Naive thymus-derived CD8-positive, alpha-beta T cell (primary cell): ENCODE results near the gene SP7. TPM values are rescaled to one million over a fixed set of nuclear protein-coding genes. Genes with fewer than 3 reads are reported as not detected.

Experiments used
- ATAC-seq, 2 donors: fragments of 150-1000 bp; cut with Tn5 transposase in 1 of 2; sonication (Bioruptor Pico), chemical (Tn5 transposase) in 1 of 2; 1 replicate in 1 of 2; 2 replicates in 1 of 2; pipeline ENCODE4 v1.10.0; 2021; ENCODE audit warnings: mild to moderate bottlenecking in 2 of 2, moderate library complexity in 2 of 2
- POLR2A ChIA-PET: fragments of 350-600 bp; sonication (Branson Sonifier 250); formaldehyde crosslinking; loops from one replicate; lab custom pipeline; 2021; ENCODE audit warnings: antibody characterized with exemption; lab: Charles Lee
- DNase-seq, 10 donors: peaks; one replicate each; pipeline versions ENCODE4 v3.0.0 to v3.0.0-alpha.2; 2020 to 2022
- H3K27ac Mint-ChIP-seq, 10 donors: one replicate each; pipeline ENCODE4 v1.8.0; 2020 to 2022; ENCODE audit warnings: mild to moderate bottlenecking in 10 of 10, mixed read lengths in 10 of 10, moderate library complexity in 4 of 10, inconsistent platforms in 1 of 10
- H3K27me3 Mint-ChIP-seq, 5 donors: one replicate each; pipeline ENCODE4 v1.8.0; 2021 to 2022; ENCODE audit warnings: mixed read lengths in 5 of 5
- H3K36me3 Mint-ChIP-seq, 3 donors: one replicate each; pipeline ENCODE4 v1.8.0; 2020 to 2022; ENCODE audit warnings: mixed read lengths in 3 of 3, mild to moderate bottlenecking in 2 of 3, inconsistent platforms in 1 of 3
- H3K4me1 Mint-ChIP-seq, 4 donors: one replicate each; pipeline ENCODE4 v1.8.0; 2021 to 2022; ENCODE audit warnings: mixed read lengths in 4 of 4
- H3K4me3 Mint-ChIP-seq, 10 donors: one replicate each; pipeline ENCODE4 v1.8.0; 2020 to 2022; ENCODE audit warnings: mild to moderate bottlenecking in 10 of 10, mixed read lengths in 10 of 10, moderate library complexity in 6 of 10, inconsistent platforms in 1 of 10
- H3K9me3 Mint-ChIP-seq, 9 donors: one replicate each; pipeline ENCODE4 v1.8.0; 2020 to 2022; ENCODE audit warnings: mixed read lengths in 9 of 9, mild to moderate bottlenecking in 3 of 9, inconsistent platforms in 1 of 9, moderate library complexity in 1 of 9
- polyA plus RNA-seq, 3 donors: library from polyadenylated mRNA; unstranded; fragments of 300-500 nt; fragmentation: Illumina TruSeq; gene quantifications; one replicate each; pipeline ENCODE4 v1.2.3, GENCODE V29; 2021
- total RNA-seq, 8 experiments: library from RNA in 2 of 8; stranded (reverse) in 2 of 8; gene quantifications; one replicate each; pipeline ENCODE4 v1.2.3 and lab custom pipeline; 2021 to 2026

SP7 gene
- total and polyA plus RNA-seq, 5 experiments from 2014 or later, result 0.05 TPM; not detected in 4

DNA sequence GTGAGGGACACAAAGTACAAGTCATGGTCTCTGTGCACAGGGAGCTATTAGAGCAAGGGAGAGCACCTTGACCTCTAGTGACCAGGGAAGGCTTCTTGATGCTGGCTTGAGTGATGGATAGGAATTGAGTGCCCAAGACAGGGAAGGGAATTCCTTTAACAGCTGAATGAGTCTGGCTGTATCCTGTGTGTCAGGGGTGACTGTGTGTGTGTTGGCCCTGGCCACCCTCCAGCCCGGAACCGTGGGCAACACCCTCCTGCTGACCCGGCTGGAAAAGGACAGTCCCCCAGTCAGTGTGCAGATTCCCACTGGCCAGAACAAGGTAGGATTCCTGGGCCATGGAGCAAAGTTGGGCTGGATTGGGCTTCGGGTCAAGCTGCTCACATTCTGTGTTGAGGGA, 46.3 kb downstream of the SP7 start:
- POLR2A ChIA-PET, result interaction anchor here (0.8 to 1.4 kb wide), 2 partner anchors 76 to 224 kb away, joined by 3 read pairs; no protein-coding TSS in a partner anchor
- ATAC-seq, result no peak
- Mint-ChIP-seq H3K4me3 (no peak overlapping the region), H3K4me1 (peaks cover 4 to 15% (median 10%) of the 10 kb centered on the region in 4 donors), H3K36me3 (no peaks in the 10 kb centered on the region), H3K27me3 (no peaks in the 10 kb centered on the region), H3K9me3 (no peaks in the 10 kb centered on the region), H3K27ac (peak overlapping the region in 1 of 10 donors; percentile 74)
- DNase-seq, result peak in 1 of 10 donors; percentile 36

DNA sequence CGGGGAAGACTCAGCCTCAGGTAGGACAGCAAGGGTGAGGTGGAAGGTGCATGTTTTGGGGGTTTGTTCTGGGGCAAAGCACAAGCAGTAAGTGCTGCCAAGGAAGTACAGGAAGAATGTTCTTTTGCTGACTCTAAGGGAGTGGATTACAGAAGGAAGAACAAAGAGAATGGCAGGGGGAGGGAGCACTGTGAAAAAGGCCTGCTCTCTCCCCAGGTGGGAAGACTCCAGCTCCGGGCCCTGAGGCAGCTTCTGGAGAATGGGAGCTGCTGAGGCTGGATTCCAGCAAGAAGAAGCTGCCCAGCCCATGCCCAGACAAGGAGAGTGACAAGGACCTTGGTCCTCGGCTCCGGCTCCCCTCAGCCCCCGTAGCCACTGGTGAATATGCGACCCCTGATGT, 47.8 kb downstream of the SP7 start:
- DNase-seq (peak in 1 of 10 donors; percentile 16), ATAC-seq (no peak)
- Mint-ChIP-seq H3K27me3 (no peaks in the 10 kb centered on the region), H3K4me3 (no peak overlapping the region), H3K4me1 (peaks cover 4 to 8% (median 5%) of the 10 kb centered on the region in 4 donors), H3K9me3 (no peaks in the 10 kb centered on the region), H3K36me3 (no peaks in the 10 kb centered on the region), H3K27ac (peak overlapping the region in 1 of 10 donors; percentile 32)
- POLR2A ChIA-PET, result interaction anchor here (0.6 to 1.2 kb wide), 4 partner anchors 75 to 181 kb away, joined by 3 to 8 read pairs (median 4); no protein-coding TSS in a partner anchor

DNA sequence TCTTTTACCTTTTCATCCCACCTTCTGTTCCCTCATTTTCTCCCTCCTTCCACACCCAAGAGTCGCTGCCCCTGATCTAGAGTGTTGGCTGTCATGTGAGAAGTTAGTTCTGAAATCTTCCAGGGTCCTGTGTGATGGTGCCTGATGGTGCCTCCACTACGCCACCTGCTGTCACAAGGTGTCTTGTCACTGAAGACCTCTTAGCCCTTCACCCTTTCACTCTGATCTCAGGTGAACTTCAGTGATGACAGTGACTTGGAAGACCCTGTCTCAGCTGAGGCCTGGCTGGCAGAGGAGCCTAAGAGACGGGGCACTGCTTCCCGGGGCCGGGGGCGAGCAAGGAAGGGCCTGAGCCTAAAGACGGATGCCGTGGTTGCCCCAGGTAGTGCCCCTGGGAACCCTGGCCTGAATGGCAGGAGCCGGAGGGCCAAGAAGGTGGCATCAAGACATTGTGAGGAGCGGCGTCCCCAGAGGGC, 48.4 kb downstream of the SP7 start:
- Mint-ChIP-seq H3K9me3 (no peaks in the 10 kb centered on the region), H3K4me1 (peaks cover 4 to 8% (median 5%) of the 10 kb centered on the region in 4 donors), H3K36me3 (no peaks in the 10 kb centered on the region), H3K27ac (peak overlapping the region in 5 of 10 donors; percentile 0 to 61 (median 20)), H3K4me3 (no peak overlapping the region), H3K27me3 (no peaks in the 10 kb centered on the region)
- POLR2A ChIA-PET, result interaction anchor here (0.6 to 1.2 kb wide), 5 partner anchors 74 to 181 kb away, joined by 3 to 8 read pairs (median 4); partner anchors contain the start of genes CSAD and ZNF740
- ATAC-seq (peak; percentile 99 to 100), DNase-seq (peak; percentile 57 to 87 (median 68))

DNA sequence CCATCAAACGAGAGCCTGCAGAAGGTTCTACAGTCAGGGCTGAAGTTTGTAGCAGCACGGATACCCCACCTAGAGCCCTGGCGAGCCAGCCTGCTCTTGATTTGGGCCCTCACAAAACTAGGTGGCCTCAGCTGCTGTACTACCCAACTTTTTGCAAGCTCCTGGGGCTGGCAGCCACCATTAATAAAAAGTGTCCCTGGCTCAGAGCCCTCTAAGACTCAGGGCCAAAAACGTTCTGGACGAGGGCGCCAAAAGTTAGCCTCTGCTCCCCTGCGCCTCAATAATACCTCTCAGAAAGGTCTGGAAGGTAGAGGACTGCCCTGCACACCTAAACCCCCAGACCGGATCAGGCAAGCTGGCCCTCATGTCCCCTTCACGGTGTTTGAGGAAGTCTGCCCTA, 49.7 kb downstream of the SP7 start:
- Mint-ChIP-seq H3K27ac (no peak overlapping the region), H3K4me3 (no peak overlapping the region), H3K9me3 (no peaks in the 10 kb centered on the region), H3K27me3 (no peaks in the 10 kb centered on the region), H3K36me3 (no peaks in the 10 kb centered on the region), H3K4me1 (peaks cover 4 to 8% (median 5%) of the 10 kb centered on the region in 4 donors)
- no peak for ATAC-seq
- peak in 1 of 10 donors; percentile 13 for DNase-seq
- POLR2A ChIA-PET, result interaction anchor here (0.6 to 1.2 kb wide), 3 partner anchors 73 to 127 kb away, joined by 3 read pairs; no protein-coding TSS in a partner anchor

DNA sequence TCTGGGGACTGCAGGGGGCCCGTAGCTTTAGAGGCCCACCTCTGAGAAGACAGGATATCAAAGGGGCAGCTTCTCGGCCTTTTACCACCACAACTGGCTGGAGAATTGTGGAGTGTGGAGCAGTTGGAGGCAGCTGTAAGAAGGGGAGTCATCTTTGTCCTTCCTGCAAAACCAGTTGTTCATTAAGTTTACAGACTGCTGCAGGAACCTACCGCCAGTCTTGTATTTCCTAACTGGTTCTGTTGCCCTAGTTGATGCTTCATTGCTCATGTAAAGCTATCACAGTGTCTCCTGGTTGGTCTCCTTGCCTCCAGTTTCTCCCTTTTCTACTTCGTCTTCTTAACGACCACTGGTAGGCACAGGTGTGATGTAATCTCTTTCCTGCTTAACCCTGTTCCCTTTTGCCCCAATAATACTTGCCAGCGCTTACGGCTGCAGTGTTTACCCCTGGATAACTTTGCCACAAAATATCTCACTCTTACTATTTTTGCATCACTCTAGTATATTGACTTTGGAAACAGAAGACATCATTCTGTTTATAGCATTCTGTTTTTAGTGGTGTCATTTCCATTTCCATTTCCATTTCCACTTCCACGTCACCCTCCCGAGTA, 56.2 kb downstream of the SP7 start:
- no peaks in the 10 kb centered on the region for H3K9me3 Mint-ChIP-seq
- no peaks in the 10 kb centered on the region for H3K4me1 Mint-ChIP-seq
- no peak for ATAC-seq
- POLR2A ChIA-PET, result no interaction called here
- no peaks in the 10 kb centered on the region for H3K27me3 Mint-ChIP-seq
- no peak for DNase-seq
- H3K36me3 Mint-ChIP-seq, result no peaks in the 10 kb centered on the region
- H3K27ac Mint-ChIP-seq, result peak overlapping the region in 3 of 10 donors; percentile 19 to 67 (median 60)
- H3K4me3 Mint-ChIP-seq, result no peak overlapping the region

DNA sequence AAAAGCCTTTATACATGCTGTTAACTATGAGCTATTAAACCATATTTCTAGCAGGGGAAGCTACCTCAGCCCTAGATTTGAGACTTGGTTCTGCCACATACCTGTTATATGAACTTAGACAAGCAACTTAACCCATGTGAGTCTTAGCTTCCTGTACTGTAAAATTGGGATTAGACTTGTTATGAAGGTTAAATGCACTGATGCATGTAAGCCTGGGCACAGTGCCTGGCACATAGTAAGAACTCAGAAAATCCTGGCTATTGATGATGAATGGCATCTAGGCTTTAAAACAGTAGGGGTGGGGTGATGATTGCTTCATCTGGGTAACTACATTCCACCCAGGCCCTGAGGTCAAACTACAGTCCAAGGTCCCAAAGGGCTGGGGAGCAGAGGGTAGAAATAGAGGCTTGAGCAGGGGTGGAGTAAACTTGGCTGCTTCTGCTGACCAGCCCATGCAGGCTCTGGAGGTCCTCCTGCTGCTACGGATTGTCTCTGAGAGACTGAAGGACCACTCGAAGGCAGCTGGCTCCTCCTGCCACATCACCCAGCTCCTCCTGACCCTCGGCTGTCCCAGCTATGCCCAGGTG, 56.8 kb downstream of the SP7 start:
- Mint-ChIP-seq H3K36me3 (no peaks in the 10 kb centered on the region), H3K4me1 (no peaks in the 10 kb centered on the region), H3K9me3 (no peaks in the 10 kb centered on the region), H3K27ac (no peak overlapping the region), H3K27me3 (no peaks in the 10 kb centered on the region), H3K4me3 (no peak overlapping the region)
- no peak for DNase-seq
- POLR2A ChIA-PET, result interaction anchor here (2.2 kb wide), 1 partner anchor 11 kb away, joined by 14 read pairs; the partner anchor contains the start of gene ESPL1
- no peak for ATAC-seq

DNA sequence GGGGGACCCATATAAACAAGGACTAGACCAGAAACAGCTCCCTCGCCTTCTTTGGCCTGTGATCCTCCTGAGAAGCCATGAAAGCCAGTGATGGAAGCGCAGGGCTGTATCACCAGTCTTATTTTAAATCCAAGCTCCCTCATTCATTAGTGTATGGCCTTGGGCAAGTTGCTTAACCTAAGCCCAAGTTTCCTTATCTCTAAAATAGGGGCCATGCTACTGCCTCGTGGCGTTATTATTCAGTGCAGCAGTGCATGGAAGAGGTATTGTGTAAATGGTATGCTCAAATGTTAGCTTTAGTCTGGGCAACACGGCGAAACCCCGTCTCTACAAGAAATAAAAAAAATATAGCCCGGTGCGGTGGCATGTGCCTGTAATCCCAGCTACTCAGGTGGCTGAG, 58.2 kb downstream of the SP7 start:
- Mint-ChIP-seq H3K27ac (no peak overlapping the region), H3K27me3 (no peaks in the 10 kb centered on the region)
- POLR2A ChIA-PET, result interaction anchor here (2.2 kb wide), 1 partner anchor 10 kb away, joined by 14 read pairs; the partner anchor contains the start of gene ESPL1

More for the DNA sequence above, 58.2 kb downstream of the SP7 start:
- ATAC-seq (no peak), DNase-seq (no peak)
- H3K9me3 Mint-ChIP-seq, result no peaks in the 10 kb centered on the region
- H3K4me3 Mint-ChIP-seq, result no peak overlapping the region
- H3K4me1 Mint-ChIP-seq, result no peaks in the 10 kb centered on the region
- no peaks in the 10 kb centered on the region for H3K36me3 Mint-ChIP-seq

Other genes starting within 250 kb of the SP7 start
- gene IGFBP6, start 238.7 kb downstream of the SP7 start, total RNA-seq, result under 1 TPM in 1 of 2 experiments, not detected in 1; 0.65 TPM
- 10 to 100 TPM in 2 of 3 donors, 1 to 10 TPM in 1; 7.5 to 16.9 (median 16.9) TPM for gene IGFBP6, start 238.7 kb downstream of the SP7 start, polyA plus RNA-seq
- under 1 TPM; 0.42 to 0.80 TPM for gene SOAT2, start 232.9 kb downstream of the SP7 start, total RNA-seq
- under 1 TPM; 0.67 to 0.77 (median 0.71) TPM for gene SOAT2, start 232.9 kb downstream of the SP7 start, polyA plus RNA-seq
- 100 to 1,000 TPM; 112 to 113 TPM for gene ZNF740, start 155.6 kb downstream of the SP7 start, total RNA-seq
- gene ZNF740, start 155.6 kb downstream of the SP7 start, polyA plus RNA-seq, result 1 to 10 TPM; 2.8 to 3.5 (median 3.1) TPM
- gene CSAD, start 155.4 kb downstream of the SP7 start, total RNA-seq, result 10 to 100 TPM; 50.8 to 53.4 TPM
- gene CSAD, start 155.4 kb downstream of the SP7 start, polyA plus RNA-seq, result 1 to 10 TPM; 1.1 to 1.3 (median 1.2) TPM
- 100 to 1,000 TPM; 353 to 362 TPM for gene ITGB7, start 129.1 kb downstream of the SP7 start, total RNA-seq
- 100 to 1,000 TPM; 202 to 219 (median 206) TPM for gene ITGB7, start 129.1 kb downstream of the SP7 start, polyA plus RNA-seq
- 10 to 100 TPM; 57.8 to 60.4 TPM for gene RARG, start 104.1 kb downstream of the SP7 start, total RNA-seq
- 10 to 100 TPM in 1 of 3 donors, 1 to 10 TPM in 2; 1.6 to 12.7 (median 3.8) TPM for gene RARG, start 104.1 kb downstream of the SP7 start, polyA plus RNA-seq
- gene ESPL1, start 68.1 kb downstream of the SP7 start, total RNA-seq, result under 1 TPM; 0.27 to 0.81 TPM
- not detected for gene ESPL1, start 68.1 kb downstream of the SP7 start, polyA plus RNA-seq
- 100 to 1,000 TPM; 663 to 692 TPM for gene PFDN5, start 40.8 kb downstream of the SP7 start, total RNA-seq
- 1,000 to 10,000 TPM; 1,657 to 1,928 (median 1,896) TPM for gene PFDN5, start 40.8 kb downstream of the SP7 start, polyA plus RNA-seq
- gene MYG1, start 36.7 kb downstream of the SP7 start, total RNA-seq, result 10 to 100 TPM; 48.3 to 53.5 TPM
- 10 to 100 TPM; 64.4 to 81.2 (median 68.6) TPM for gene MYG1, start 36.7 kb downstream of the SP7 start, polyA plus RNA-seq
- gene AAAS, start 14.7 kb downstream of the SP7 start, total RNA-seq, result 10 to 100 TPM; 66.8 to 68.2 TPM
- 10 to 100 TPM; 34.1 to 57.2 (median 39.3) TPM for gene AAAS, start 14.7 kb downstream of the SP7 start, polyA plus RNA-seq
- 100 to 1,000 TPM; 104 TPM for gene SP1, start 43.8 kb upstream of the SP7 start, total RNA-seq
- 10 to 100 TPM in 1 of 3 donors, 1 to 10 TPM in 2; 8.5 to 10.4 (median 9.4) TPM for gene SP1, start 43.8 kb upstream of the SP7 start, polyA plus RNA-seq
- gene AMHR2, start 87.5 kb upstream of the SP7 start, total RNA-seq, result not detected
- gene AMHR2, start 87.5 kb upstream of the SP7 start, polyA plus RNA-seq, result not detected
- gene PRR13, start 105.4 kb upstream of the SP7 start, total RNA-seq, result 100 to 1,000 TPM; 215 to 217 TPM
- 100 to 1,000 TPM; 513 to 535 (median 534) TPM for gene PRR13, start 105.4 kb upstream of the SP7 start, polyA plus RNA-seq
- gene PCBP2, start 115.7 kb upstream of the SP7 start, total RNA-seq, result 100 to 1,000 TPM; 858 to 917 TPM
- gene PCBP2, start 115.7 kb upstream of the SP7 start, polyA plus RNA-seq, result 100 to 1,000 TPM; 143 to 157 (median 152) TPM
- 10 to 100 TPM; 17.2 to 23.8 TPM for gene MAP3K12, start 163.1 kb upstream of the SP7 start, total RNA-seq
- 1 to 10 TPM; 2.4 to 3.9 (median 3.4) TPM for gene MAP3K12, start 163.1 kb upstream of the SP7 start, polyA plus RNA-seq
- 10 to 100 TPM; 45.2 to 46.1 TPM for gene TARBP2, start 164.9 kb upstream of the SP7 start, total RNA-seq
- gene TARBP2, start 164.9 kb upstream of the SP7 start, polyA plus RNA-seq, result 10 to 100 TPM; 27.0 to 32.1 (median 27.9) TPM
- gene NPFF, start 171.1 kb upstream of the SP7 start, total RNA-seq, result not detected
- gene NPFF, start 171.1 kb upstream of the SP7 start, polyA plus RNA-seq, result not detected